RWPE1 (cell line): ENCODE results near the gene SLC37A3.

Experiments
- CTCF ChIA-PET: fragments of 350-600 bp; sonication (Branson Sonifier 250); formaldehyde crosslinking; extraction: SDS; loops from one replicate; lab custom pipeline; 2021; lab: Yijun Ruan, JAX
- POLR2A ChIA-PET: fragments of 400-600 bp; formaldehyde crosslinking; extraction: SDS; loops from one replicate; lab custom pipeline; 2020; ENCODE audit warnings: antibody characterized with exemption; ENCODE audit not compliant: low non-redundant PET; lab: Yijun Ruan, JAX
- DNase-seq: peaks from one replicate; pipeline ENCODE4 v3.0.0; 2012; ENCODE audit warnings: low spot score
- H3K27ac ChIP-seq: fragments of 450-650 bp; 2 replicates; pipeline ENCODE4 v1.5.1; 2017
- CTCF ChIP-seq: fragments of 450-650 bp; conservative IDR thresholded peaks from 2 replicates; pipeline ENCODE4 v1.5.1; 2017; ENCODE audit warnings: low read depth, mild to moderate bottlenecking

SLC37A3 gene

GRCh38 chr7:140435252-140435895 is 37.0 kb upstream of the SLC37A3 start:
- H3K27ac ChIP-seq: no peak overlapping the region
- no peak for DNase-seq
- no peak for TF ChIP-seq CTCF
- ChIA-PET CTCF (no interaction called here), POLR2A (no interaction called here)

DNA sequence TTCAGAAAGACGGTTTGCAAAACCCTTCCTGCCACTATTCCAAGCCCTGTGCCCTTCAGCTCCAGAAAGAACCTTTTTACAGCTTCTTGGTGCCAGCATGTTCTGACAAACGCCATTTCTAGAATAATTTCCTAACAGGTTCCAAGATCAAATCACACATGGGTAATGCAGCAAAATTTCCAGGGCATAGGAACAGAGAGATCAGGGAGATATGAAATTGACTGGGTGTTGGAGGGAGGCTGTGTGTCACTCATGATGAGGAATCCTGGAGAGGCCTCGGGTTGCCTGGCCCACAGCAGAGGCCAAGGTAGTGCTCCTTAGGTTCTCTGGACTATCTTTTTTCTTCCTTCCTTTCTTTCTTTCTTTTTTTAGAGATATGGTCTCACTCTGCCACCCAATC is 35.1 kb upstream of the SLC37A3 start:
- CTCF ChIA-PET: no interaction called here
- DNase-seq: no peak
- no peak for TF ChIP-seq CTCF
- no peak overlapping the region for H3K27ac ChIP-seq
- POLR2A ChIA-PET: no interaction called here

- no peak overlapping the region for H3K27ac ChIP-seq
- TF ChIP-seq CTCF: no peak
- CTCF ChIA-PET: interaction anchor here (0.7 kb wide), 1 partner anchor 42 kb away, joined by 3 read pairs; no protein-coding TSS in a partner anchor
- POLR2A ChIA-PET: no interaction called here
- DNase-seq: no peak
Measured at GRCh38 chr7:140426130-140426529, 27.8 kb upstream of the SLC37A3 start.

GRCh38 chr7:140425718-140426117 is 27.4 kb upstream of the SLC37A3 start:
- no peak for TF ChIP-seq CTCF
- CTCF ChIA-PET: interaction anchor here (0.7 kb wide), 1 partner anchor 42 kb away, joined by 3 read pairs; no protein-coding TSS in a partner anchor
- POLR2A ChIA-PET: no interaction called here
- DNase-seq: no peak
- no peak overlapping the region for H3K27ac ChIP-seq

- POLR2A ChIA-PET: no interaction called here
- TF ChIP-seq CTCF: no peak
- no peak overlapping the region for H3K27ac ChIP-seq
- no peak for DNase-seq
- CTCF ChIA-PET: no interaction called here
Measured at GRCh38 chr7:140423501-140423900, 25.2 kb upstream of the SLC37A3 start.

GRCh38 chr7:140421521-140421920 is 23.2 kb upstream of the SLC37A3 start:
- CTCF ChIA-PET: no interaction called here
- no peak for DNase-seq
- H3K27ac ChIP-seq: no peak overlapping the region
- TF ChIP-seq CTCF: no peak
- POLR2A ChIA-PET: no interaction called here
